Cardiac muscle cell (in vitro differentiated cells and primary cell): ENCODE results near the gene LRRN3. TPM values are rescaled to one million over a fixed set of nuclear protein-coding genes. Genes with fewer than 3 reads are reported as not detected.

Experiments used
- DNase-seq, 2 donors: peaks; one replicate each; pipeline versions ENCODE4 v3.0.0 to v3.0.0-alpha.2; 2010 to 2017; ENCODE audit warnings: low read depth in 1 of 2, low spot score in 1 of 2
- H3K27ac ChIP-seq: fragments of 200-600 bp; sonication (generic); 2 replicates; pipeline ENCODE4 v1.5.1; 2016
- H3K27me3 ChIP-seq: fragments of 200-600 bp; sonication (generic); 2 replicates; pipeline ENCODE4 v1.6.0; 2016; ENCODE audit warnings: control low read depth
- H3K36me3 ChIP-seq: fragments of 200-600 bp; sonication (generic); 2 replicates; pipeline ENCODE4 v1.5.1; 2016; ENCODE audit warnings: control low read depth
- H3K4me1 ChIP-seq: fragments of 200-600 bp; sonication (generic); 2 replicates; pipeline ENCODE4 v1.8.1; 2017; ENCODE audit warnings: low read depth, mild to moderate bottlenecking, mixed run types
- H3K4me3 ChIP-seq: fragments of 200-600 bp; sonication (generic); 2 replicates; pipeline ENCODE4 v1.5.1; 2016; ENCODE audit warnings: mild to moderate bottlenecking
- H3K9me3 ChIP-seq: fragments of 200-600 bp; sonication (generic); 2 replicates; pipeline ENCODE4 v1.5.1; 2017; ENCODE audit warnings: low read depth, mild to moderate bottlenecking, control low read depth
- polyA plus RNA-seq: library from polyadenylated mRNA; unstranded; fragments of >200 nt; fragmentation: Nextera tagmentation; extraction: Ambion mirVana; gene quantifications from 2 replicates; pipeline ENCODE4 v1.2.1, GENCODE V29; 2016
- total RNA-seq: library from RNA; depleted of rRNA; stranded (reverse); fragments of >200 nt; gene quantifications from 2 replicates; pipeline ENCODE4 v1.2.3, GENCODE V29; 2016
- TF ChIP-seq, protein P1 (sequence below): IDR thresholded peaks from 2 replicates; pipeline ENCODE4 v1.5.1; 2012; ENCODE audit warnings: low read depth, mild to moderate bottlenecking, low read length

Gene LRRN3
- total and polyA plus RNA-seq, 2 experiments from 2014 or later: 43.7 to 84.6 TPM

DNA sequence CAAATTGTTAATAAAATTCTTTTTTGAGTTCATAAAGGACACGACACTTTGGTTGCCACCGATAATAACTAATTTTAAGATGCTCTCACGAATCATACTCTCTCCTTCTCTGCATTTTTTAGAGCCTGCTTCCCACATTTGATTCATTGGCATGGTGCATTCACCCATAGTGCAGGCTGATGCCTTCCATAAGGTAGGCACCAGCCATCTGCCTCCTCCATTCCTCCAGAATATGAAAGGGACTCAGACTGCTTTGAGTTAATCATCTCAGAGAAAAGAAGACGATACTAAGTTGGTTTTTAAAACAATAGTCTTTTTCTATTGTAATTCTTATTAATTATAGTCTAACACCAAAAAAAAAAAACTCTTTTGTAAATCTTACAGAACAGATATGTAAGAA is 33.9 kb upstream of the LRRN3 start:
- Histone ChIP-seq H3K27me3 (no peaks in the 10 kb centered on the region), H3K27ac (no peak overlapping the region), H3K9me3 (no peaks in the 10 kb centered on the region), H3K4me3 (no peak overlapping the region), H3K4me1 (peaks cover 4% of the 10 kb centered on the region), H3K36me3 (no peaks in the 10 kb centered on the region)
- no peak for DNase-seq
- TF ChIP-seq, protein P1, sequence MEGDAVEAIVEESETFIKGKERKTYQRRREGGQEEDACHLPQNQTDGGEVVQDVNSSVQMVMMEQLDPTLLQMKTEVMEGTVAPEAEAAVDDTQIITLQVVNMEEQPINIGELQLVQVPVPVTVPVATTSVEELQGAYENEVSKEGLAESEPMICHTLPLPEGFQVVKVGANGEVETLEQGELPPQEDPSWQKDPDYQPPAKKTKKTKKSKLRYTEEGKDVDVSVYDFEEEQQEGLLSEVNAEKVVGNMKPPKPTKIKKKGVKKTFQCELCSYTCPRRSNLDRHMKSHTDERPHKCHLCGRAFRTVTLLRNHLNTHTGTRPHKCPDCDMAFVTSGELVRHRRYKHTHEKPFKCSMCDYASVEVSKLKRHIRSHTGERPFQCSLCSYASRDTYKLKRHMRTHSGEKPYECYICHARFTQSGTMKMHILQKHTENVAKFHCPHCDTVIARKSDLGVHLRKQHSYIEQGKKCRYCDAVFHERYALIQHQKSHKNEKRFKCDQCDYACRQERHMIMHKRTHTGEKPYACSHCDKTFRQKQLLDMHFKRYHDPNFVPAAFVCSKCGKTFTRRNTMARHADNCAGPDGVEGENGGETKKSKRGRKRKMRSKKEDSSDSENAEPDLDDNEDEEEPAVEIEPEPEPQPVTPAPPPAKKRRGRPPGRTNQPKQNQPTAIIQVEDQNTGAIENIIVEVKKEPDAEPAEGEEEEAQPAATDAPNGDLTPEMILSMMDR: no peak

GRCh38 chr7:111059833-111060232 is 31.1 kb upstream of the LRRN3 start:
- no peaks in the 10 kb centered on the region for H3K27me3 ChIP-seq
- H3K9me3 ChIP-seq: no peaks in the 10 kb centered on the region
- TF ChIP-seq, protein P1: no peak
- H3K27ac ChIP-seq: no peak overlapping the region
- no peaks in the 10 kb centered on the region for H3K4me1 ChIP-seq
- DNase-seq: no peak
- no peak overlapping the region for H3K4me3 ChIP-seq
- H3K36me3 ChIP-seq: no peaks in the 10 kb centered on the region

DNA sequence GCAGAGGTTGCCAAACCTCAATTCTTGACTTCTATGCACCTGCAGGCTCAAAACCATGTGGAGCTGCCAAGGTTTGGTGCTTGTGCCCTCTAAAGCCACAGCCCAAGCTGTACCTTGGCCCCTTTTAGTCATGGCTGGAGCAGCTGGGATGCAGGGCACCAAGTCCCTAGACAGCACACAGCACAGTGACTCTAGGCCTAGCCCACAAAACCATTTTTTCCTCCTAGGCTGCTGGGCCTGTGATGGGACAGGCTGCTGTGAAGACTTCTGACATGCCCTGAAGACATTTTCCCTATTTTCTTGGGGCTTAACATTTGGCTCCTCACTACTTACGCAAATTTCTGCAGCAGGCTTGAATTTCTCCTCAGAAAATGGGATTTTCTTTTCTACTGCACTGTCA is 27.8 kb upstream of the LRRN3 start:
- Histone ChIP-seq H3K36me3 (no peaks in the 10 kb centered on the region), H3K4me3 (no peak overlapping the region), H3K4me1 (no peaks in the 10 kb centered on the region), H3K27me3 (no peaks in the 10 kb centered on the region), H3K9me3 (no peaks in the 10 kb centered on the region), H3K27ac (no peak overlapping the region)
- TF ChIP-seq, protein P1: no peak
- DNase-seq: no peak

GRCh38 chr7:111067251-111067650 is 23.7 kb upstream of the LRRN3 start:
- TF ChIP-seq, protein P1: no peak
- Histone ChIP-seq H3K4me3 (no peak overlapping the region), H3K36me3 (no peaks in the 10 kb centered on the region), H3K9me3 (no peaks in the 10 kb centered on the region), H3K27ac (no peak overlapping the region), H3K4me1 (no peaks in the 10 kb centered on the region), H3K27me3 (no peaks in the 10 kb centered on the region)
- no peak for DNase-seq

DNA sequence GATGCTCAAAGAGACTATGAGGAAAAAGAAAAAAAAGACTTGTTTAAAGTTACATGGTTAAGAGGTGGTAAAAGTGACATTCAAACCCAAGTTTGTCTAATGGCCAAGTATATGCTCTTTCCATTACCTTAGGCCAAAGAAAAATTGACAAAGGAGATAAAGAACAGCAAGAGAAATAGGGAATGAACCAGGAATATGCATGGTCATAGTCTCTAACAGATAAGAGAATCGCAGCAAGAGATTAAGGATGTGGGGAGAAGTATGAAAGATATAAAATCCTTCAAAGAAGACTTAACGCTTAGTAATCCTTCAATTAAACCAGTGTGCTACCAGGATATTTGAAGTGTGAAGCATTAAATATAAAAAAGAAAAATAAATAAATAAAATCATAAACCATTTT is 23.2 kb upstream of the LRRN3 start:
- no peak for DNase-seq
- TF ChIP-seq, protein P1: no peak
- Histone ChIP-seq H3K4me3 (no peak overlapping the region), H3K27ac (no peak overlapping the region), H3K9me3 (no peaks in the 10 kb centered on the region), H3K4me1 (no peaks in the 10 kb centered on the region), H3K27me3 (no peaks in the 10 kb centered on the region), H3K36me3 (no peaks in the 10 kb centered on the region)

- H3K4me1 ChIP-seq: no peaks in the 10 kb centered on the region
- TF ChIP-seq, protein P1: no peak
- no peak overlapping the region for H3K27ac ChIP-seq
- H3K9me3 ChIP-seq: no peaks in the 10 kb centered on the region
- H3K36me3 ChIP-seq: no peaks in the 10 kb centered on the region
- no peak overlapping the region for H3K4me3 ChIP-seq
- no peaks in the 10 kb centered on the region for H3K27me3 ChIP-seq
- DNase-seq: no peak
Observed at GRCh38 chr7:111068618-111069017, 22.3 kb upstream of the LRRN3 start.
